HG03342 (cell line): ENCODE data around the gene PLCH2.

Experiments
- ATAC-seq: cut with Tn5 transposase; IDR thresholded peaks from one replicate; pipeline ENCODE4 v1.9.1; 2021; ENCODE audit warnings: mild to moderate bottlenecking, moderate library complexity; ENCODE audit not compliant: unreplicated experiment

Gene PLCH2

DNA sequence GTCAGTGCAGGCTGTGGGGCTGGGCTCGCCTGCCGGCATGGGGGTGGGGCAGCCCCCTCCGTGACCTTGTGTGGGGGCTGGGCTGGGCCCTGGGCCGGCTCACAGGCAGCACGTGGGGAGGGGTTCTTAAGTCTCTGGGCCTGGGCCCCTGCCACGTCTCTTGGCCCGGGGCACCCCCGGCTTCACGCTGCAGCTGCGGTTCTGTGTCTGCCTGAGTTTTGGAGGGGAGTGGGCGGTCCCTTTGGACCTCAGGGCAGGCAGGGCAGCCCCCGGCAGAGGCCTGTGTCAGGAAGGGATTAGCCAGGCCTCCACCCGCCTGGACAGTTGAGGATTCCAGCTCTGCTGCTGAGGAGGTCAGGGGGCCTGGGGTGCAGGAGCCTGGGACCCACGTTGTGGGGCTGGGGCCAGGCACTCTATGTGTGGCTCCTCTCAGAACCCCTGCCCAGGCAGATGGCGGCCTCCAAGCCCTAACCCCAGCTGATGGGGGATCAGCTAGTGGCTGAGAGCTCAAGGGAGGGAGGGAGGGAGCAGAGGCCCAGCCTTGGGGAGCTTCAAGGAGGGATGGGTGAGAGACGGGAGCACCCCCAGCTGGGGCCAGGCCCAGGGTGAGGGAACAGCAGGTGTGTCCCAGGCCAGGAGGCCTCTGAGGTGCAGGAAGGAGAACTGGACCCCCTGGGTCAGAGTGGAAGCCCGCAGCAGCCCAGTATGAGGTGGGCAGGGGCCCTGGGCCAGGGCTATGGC, 1.8 kb upstream of the PLCH2 start:
- ATAC-seq = no peak

DNA sequence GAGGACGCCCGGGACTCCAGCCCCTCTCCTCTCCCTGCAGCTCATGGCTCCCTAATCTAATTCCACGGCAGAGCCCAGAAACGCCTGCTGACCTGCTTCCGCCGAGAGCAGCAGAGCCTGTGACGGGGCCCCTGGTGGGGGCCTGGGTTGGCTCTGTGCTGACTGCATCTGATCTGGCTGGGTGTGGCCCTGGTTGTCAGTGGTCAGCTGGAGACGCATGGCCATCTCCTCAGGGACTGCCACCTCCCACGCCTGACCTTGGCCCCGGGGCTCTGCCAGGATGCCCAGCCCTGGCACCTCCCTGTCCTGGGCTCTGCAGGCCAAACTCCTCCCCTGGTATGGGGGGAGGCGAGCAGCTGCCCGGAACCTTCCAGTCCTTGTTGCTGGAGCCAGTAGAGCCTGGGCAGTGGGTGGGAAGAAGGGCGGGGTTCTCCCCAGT, 1.1 kb upstream of the PLCH2 start:
- ATAC-seq = no peak

DNA sequence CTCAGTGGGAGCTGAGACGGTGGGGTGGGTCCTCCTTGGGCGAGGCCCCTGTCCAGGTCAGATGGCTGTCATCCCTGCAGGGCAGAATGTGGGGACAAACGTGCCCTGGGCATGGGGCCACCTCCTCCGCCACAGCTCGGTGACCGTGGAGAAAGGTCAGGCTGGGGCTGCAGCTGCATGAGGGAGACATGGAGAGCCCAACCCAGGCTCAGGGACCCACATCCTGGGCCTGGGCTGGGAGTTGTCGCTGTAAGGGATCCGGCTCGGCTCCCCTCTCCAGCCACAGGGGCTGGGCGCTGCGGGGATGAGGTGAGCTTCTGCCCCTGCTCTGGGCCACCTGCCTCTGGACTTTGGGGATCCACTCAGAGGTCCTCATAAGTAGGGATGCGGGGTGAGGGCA, 518 bp upstream of the PLCH2 start:
- ATAC-seq = no peak

DNA sequence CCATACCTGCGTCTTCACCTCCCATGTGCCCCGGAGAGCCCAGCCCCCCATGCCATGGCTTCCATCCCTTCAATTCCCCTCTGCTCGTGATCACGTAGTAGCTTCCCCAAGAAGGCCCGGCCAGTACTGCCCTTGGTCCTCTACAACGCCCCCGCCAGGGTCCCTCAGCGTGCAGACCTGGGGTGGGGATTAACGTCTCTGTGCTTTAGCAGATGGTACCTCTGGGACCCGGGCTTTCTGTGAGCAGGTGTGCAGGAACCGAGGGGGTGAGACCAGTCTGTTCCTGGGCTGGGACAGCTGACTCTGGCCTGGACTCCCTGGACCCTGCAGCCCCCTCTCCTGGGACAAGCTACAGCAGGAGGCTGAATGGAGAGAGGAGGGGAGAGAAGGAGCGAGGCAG, 1.2 kb downstream of the PLCH2 start:
- ATAC-seq = no peak

DNA sequence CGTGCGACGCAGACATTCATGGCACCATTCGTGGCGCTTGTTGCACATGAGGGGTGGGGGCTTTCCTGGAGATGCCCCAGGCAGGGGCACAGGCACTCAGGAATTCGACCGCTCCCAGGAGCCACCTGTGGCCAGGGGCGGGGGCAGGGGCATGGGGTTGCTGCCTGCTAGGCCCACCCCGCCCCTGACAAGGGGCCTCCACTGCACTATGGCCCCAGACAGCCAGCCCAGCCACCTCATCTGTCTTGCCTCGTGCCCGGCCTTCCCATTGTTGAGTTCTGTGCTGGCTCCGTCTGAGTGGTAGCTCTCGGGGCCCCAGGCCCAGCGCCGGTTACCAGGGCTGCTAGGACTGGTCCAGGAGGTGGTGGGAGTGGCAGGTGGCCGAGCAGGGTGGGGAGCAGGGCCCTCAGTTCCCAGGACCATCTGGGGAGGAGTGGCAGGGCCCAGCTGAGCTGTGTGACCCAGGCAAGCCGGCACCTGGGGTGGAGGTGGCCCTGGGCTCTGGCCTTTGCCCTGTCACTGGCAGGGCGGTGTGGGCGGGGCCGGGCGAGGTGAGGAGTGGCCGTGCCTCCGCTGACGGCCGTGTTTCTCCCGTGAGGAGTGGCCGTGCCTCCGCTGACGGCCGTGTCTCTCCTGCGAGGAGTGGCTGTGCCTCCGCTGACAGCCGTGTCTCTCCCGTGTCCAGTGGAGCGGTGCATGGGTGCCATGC, 1.9 kb downstream of the PLCH2 start:
- no peak for ATAC-seq

DNA sequence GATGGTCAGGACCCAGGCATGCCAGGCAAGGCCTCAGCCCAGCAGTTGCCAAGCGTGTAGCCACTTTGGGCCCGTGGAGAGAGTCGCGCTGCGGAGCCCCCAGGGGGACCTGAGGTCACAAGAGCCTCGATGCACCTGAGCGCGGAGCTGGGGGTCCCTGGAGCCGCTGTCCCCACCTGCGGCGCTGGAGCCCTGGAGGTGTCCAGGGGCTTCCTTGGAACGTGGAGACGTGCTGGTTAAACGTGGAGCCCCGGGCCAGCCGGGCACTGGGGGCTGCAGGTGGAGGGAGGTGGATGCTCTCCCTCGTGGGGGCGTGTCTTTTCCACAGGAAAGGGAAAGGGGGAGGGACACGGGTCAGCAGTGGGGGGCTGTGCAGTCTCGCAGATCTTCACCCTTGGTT, 3.1 kb downstream of the PLCH2 start:
- ATAC-seq = no peak

DNA sequence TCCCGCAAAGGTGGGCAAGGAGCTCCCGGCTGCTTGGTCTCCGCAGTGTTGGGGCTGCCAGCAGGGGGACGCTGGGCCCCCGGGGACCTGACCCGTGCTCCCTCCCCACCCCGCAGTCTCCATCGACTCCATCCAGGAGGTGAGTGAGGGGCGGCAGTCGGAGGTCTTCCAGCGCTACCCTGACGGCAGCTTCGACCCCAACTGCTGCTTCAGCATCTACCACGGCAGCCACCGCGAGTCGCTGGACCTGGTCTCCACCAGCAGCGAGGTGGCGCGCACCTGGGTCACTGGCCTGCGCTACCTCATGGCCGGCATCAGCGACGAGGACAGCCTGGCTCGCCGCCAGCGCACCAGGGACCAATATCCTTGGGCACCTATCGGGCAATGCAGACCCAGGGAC, 3.5 kb downstream of the PLCH2 start:
- ATAC-seq = no peak

DNA sequence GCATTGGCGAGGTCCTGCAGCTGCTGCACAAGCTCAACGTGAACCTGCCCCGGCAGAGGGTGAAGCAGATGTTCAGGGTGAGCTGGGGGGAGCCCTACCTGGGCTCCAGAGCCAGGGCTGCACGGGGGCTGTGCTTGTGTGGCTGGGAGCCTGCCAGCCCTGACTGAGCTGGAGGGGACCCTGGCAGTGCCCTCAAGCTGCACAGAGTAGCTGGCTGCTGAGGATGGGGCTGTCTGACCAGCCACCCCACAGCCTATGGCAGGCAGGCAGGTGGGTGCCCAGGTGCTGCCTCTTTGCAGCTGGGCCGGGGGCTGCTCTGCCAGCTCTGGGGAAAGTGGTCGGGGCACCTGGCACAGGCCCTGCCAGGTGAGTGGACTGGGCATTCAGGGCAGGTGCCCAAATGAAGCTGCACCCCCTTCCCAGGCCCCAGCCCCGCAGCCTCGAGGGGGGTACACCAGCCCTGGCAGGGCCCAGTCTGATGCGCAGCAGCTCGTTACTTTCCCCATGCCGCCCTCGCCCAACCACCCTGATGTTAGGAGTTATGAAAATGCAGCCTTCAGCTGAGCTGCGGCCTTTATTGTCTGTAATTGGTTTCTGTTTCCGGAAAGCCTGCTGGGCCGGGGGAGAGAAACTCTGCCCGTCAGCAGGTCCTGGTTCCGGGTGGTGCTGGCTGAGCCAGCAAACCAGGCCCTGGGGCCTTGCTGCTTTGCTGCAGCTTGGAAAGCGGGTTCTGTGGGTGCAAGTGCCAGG, 4.3 kb downstream of the PLCH2 start:
- no peak for ATAC-seq

DNA sequence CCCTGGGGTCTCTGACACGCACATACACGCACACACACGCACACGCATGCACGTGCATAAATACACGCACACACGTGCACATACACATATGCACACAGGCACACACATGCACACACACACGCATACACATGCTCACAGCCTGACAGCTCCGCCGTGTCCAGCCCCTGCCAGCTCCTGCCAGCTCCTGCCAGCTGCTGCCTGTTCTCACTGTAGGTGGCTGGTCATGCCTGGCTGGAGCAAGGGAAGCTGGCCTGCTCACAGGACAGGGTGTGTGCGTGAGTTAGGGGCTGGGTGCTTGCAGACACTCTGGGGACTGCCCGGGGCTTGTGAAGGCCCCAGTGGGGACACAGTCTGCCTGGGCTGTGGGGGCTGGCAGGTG, 4.9 kb downstream of the PLCH2 start:
- ATAC-seq = no peak

DNA sequence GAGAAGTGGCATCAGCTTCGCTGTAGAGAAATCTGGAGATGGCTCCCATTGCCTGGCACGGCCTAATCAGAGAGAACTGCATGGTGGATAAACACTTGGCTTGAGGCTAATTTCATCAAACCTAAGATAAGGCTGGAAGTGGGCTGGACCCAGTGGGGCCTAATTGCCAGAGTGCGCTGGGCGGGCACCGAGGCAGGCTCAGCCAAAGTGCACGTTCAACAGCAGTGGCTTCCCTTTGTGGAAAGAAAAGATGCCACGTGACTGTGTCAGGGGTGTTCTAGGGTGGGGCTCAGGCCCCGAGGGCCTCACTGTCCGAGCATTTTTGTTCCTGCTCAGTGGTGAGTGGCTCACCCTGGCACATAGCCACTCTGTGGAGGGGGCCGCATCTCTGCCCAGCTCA, 5.8 kb downstream of the PLCH2 start:
- no peak for ATAC-seq

DNA sequence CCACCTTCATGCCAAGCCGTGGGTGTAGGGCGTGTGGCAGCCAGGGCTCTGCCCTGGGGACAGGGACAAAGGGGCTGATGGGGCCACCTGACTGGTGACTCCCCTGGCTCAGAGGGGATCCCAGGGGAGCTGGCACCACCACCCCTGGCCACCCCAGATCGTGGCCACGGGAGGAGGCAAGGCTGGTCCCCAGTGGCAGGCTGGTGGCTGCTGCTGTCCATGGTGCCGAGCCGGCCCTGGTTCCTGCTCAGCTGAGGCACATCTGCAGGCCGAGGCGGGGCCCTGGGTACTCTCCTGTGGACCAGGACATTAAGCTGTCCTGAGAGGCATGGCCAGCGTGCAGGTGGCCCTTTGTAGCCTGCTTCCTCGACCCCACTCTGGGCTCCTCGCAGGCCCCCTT, 6.5 kb downstream of the PLCH2 start:
- ATAC-seq = no peak

DNA sequence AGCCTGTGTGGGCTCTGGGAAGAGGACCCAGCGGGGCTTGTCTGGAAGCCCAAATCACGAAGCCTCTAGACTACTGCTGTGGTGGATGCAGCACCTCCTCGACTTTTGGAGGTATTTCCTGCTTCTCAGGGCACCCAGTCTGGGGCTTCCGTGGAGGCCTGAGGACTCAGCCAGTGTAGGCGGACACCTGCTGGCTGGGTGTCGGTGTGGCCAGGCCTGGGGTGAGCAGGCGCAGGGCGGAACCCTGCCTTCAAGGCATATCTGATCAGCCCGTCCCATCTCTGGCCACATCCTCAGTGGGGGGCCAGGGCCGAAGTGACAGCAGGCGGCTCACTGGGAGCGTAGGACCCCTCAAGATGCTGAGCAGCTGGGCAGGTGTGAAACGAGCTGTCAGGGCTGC, 6.9 kb downstream of the PLCH2 start:
- no peak for ATAC-seq

DNA sequence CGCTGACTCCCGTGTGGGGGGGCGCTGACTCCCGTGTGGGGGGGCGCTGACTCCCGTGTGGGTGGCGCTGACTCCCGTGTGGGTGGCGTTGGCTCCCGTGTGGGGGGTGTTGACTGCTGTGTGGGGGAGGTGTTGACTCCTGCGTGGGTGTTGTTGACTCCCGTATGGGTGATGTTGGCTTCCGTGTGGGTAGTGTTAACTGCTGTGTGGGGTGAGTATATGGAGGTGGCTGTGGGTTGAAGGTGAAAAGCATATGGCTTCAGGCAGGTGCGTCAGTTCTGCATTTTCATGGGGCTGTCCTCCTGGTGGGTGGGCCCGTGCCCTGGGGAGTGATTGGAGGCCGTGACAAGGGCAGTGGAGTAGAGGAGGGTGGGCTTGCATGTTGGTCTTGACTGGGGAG, 7.9 kb downstream of the PLCH2 start:
- ATAC-seq = no peak

DNA sequence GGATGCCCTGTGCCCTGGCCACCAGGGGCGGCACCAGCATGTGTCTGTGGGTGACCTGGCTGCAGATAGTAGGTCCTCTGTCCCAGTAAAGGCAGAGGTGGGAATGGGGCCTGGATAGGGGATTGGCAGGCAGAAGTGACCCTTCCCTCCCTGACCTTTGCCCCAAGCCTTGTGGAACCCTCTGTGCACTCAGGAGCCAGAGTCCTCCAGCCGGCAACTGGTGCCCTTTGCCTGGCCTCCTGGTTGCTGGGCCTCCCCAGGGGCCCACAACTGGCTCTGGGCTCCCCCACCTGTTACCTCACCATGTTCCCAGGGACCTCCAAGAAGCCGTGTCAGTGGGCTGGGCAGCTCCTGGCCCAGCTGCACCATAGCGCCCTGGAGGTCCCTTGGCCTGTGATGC, 10.0 kb downstream of the PLCH2 start:
- no peak for ATAC-seq

DNA sequence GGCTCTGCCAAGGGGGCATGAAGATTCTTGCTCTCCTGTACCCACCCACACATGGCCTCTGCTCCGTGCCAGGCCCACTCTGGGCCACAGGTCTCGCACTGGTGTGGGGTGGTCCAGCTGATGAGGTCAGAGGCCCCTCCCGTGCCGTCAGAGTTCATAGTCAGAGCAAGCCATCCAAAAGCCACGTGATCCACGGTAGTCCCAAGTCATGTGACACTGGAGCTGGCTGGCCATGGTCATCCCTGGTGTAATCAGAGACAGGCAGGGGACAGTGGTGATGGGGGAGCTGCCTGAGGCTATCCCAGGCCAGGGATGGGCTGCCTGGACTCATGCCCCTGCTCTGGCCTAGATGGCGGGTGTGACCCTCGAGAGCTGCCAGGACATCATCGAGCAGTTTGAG, 10.5 kb downstream of the PLCH2 start:
- ATAC-seq = no peak

DNA sequence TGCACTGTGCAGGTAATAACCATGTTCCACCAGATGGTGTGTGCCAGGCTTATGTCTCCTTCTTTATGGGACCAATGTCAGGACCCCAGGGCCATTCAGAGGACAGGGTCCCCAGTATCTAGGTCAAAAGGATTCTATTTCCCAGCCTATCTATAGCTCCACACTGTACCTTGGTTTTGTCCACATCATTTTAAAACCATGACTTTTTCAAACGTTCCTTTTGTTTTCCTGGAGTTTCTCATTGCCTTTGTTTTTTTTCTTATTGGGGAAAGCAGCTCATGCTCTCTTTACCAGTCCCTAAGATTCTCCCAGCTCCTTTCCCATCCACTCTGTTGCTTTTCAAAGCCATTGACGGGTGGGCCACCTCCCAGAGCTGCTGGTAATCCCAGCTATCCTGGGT, 12.6 kb downstream of the PLCH2 start:
- ATAC-seq = no peak

DNA sequence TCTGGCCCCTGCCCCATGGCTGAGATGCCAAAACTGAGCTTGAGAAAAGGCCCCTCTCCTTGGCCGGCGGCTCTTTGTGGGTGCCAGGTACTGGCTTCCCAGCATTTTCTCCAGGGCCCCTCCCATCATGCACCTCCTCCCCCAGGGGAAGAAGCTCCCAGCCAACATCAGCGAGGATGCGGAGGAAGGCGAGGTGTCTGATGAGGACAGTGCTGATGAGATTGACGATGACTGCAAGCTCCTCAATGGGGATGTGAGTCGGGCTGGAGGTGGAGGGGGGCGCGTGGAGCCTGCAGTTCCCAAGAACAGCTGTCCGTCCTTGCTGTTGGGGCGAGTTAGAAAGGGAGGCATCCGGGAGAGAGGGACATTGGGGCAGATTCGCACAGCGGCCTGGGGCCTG, 13.5 kb downstream of the PLCH2 start:
- no peak for ATAC-seq

DNA sequence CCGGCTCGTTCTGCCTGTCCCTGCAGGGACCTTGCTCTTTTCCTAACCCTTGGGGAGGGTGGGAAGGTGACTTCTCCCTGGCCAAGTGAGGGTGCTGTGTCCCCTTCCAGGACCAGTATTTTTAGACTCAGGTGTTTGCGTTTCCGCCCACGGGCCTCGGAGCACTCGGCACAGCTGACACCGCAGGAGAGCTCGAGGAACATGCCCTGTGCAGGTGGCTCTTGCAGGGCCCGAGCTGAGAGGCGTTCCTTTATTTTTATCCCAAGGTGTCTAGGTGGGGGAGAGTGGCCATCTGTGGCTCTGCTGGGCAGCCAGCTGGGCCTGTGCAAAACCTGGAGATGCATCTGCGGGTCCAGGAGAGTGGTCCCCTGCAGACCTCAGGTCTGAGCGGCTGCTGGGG, 16.0 kb downstream of the PLCH2 start:
- no peak for ATAC-seq

DNA sequence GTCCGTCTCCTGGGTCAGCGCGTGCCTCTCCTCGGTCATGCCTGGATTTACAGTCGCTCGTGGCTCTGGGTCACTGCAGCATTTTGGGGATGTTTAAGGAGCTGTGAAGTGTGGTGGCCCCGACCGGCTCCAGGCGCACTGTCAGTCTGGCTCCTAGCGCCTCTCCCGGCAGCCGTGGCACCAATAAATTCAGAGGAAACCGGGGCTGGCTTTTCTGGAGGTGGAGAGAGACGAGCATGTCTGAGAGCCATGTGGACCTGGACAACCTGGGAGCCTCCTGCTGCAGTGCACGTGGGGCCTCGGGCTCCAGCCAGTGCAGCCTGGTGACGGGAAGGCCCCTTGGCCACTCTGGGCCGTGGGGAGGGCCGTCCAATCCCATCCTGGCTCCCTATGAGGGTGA, 17.1 kb downstream of the PLCH2 start:
- ATAC-seq = no peak

DNA sequence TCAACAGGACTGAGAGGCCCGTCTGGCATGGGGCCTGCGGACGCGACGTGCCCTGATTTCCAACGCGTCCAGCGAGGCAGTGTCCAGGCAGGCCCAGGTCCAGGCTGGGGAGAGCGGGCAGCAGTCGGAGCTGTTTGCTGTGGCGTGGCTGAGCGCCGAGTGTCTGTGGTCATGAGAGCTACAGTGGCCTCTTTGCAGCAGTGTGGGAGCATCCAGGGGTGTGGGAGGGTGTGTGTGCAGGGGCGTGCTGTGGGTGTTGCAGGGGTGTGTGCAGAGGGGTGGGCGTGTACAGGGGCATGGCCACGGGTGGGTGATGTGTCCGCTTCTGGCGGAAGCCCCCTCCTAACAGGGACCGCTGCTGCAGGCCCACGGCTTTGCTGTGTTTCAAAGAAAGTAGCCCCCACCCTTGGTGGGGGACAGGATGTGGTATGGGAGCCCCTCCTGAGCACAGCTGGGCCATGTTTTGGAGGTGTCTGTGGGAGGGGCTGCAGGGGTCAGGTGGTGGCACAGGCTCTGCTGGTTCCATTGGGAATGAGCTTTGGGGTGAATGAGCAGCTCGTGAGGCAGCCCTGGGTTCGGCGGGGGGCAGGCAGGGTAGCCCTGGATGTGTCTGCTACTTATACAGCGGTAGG, 17.7 kb downstream of the PLCH2 start:
- no peak for ATAC-seq

DNA sequence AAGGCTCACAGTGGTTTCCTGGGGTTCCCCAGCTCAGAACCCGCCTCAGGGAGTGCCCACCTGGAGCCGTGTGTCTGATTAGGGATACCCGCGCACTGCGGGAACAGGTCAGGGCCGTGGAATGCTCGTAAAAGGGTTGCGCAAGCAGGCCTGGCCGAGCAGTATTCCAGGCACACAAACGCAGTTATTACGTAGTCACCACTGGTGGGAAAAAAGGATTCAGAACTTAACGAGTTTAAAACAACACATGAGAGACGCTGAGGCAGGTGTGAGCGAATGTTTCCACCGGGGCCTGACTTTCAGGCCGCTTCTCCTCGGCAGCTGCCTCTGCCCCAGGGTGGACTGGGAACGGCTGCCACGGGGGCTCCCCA, 18.2 kb downstream of the PLCH2 start:
- ATAC-seq = no peak

DNA sequence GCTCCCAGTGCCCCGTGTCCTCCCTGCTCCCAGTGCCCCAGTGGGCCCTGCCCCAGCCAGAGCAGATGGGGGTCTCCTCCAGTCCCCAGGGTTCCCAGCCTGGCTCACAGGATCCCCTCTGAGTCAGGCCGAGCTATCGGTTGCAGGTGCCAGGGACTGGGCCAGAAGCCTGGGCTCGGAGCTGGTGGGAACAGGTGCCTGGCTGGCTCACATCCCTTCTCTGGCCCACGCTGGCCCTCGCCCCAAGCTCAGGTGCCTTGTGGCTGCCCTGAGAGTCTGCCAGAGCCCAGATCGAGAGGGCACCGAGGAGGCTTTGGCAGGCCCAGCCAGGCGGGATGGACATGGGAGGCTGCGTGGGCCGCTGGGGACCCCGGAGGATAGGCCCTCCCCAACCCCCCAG, 18.9 kb downstream of the PLCH2 start:
- ATAC-seq = no peak
